HG03025 (cell line): ENCODE measurements around the gene RPP30.
"Not testable (repeated sequence)": the region's sequence is repeated elsewhere in the genome, so short reads cannot be mapped to it uniquely, and the experiment has no call there.

ENCODE experiments used
- ATAC-seq: cut with Tn5 transposase; IDR thresholded peaks from one replicate; pipeline ENCODE4 v1.9.1; 2021; ENCODE audit warnings: mild to moderate bottlenecking, moderate library complexity; ENCODE audit not compliant: unreplicated experiment, low FRiP score

The RPP30 gene

DNA sequence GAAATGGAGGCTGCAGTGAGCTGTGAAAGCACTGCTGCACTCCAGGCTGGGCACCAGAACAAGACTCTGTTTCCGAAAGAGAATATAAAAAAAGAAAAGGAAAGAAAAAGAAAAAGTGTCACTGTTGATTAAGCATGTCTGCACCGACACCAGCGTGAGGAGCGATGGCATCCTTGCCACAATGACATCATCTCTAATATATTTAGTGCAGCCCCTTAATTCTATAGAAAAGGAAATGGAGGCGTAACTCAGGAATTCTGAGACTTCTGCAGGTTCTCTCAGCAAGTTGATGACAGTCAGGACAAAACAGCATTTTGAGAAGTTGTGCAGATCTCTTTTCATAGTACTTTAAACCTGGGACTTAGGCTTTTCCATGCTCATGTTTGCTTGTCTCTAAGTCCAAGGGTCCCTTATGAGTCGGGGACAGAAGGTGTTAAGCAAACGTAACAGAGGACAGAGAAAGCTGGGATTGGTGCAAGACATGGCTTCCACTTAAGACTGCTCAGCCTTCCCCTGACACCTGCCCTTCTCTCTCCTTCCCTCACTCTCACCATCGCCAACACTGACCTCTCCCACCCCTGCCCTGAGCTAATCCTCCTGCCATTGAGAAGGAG is 66.0 kb downstream of the RPP30 start:
- ATAC-seq: no peak

DNA sequence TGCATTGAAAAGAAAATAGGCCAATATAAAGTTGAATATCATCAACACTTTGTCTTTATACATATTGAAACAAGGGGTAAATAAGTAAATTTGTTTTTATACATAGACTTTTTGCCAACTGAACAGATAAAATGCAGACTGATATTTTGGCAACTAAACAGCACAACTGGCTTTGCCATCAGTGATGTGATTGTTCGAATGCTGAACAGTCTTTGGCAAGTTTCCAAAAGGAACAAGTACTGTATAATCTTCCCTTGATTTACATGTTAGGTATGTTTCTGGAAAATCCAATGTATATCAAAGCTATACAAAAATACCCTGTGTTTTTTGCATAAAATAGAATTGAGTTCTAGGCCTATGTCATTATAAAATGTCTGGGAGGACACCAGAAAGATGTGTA is 67.3 kb downstream of the RPP30 start:
- ATAC-seq: no peak

DNA sequence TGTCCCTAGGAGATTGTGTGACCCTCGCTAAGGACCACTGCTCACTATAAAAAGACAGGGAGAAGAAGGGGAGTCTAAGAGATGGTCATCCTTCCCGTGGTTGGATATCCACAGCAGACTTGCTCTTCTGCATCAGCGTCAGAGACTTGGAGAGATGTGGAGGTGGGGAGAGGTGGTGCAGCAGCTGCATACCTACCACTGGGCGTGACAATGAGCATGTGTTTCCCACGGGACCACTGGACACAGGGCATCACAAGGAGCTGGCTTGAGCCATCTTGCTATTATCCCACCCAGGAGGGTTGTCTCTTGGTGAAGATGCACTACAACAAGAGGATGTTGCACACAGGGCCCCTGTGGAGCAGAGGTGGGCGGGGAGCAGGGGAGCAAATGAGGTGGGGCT is 67.9 kb downstream of the RPP30 start:
- no peak for ATAC-seq

DNA sequence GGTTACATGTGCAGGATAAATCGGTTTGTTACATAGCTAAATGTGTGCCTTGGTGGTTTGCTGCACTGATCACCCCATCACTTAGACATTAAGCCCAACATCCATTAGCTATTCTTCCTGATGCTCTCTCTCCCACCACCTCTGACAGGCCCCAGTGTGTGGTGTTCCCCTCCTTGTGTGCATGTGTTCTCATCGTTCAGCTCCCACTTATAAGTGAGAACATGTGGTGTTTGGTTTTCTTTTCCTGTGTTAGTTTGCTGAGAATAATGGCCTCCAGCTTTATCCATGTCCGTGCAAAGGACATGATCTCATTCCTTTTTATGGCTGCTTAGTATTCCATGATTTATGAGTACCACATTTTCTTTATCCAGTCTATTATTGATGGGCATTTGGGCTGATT is 71.2 kb downstream of the RPP30 start:
- ATAC-seq: not testable (repeated sequence)

DNA sequence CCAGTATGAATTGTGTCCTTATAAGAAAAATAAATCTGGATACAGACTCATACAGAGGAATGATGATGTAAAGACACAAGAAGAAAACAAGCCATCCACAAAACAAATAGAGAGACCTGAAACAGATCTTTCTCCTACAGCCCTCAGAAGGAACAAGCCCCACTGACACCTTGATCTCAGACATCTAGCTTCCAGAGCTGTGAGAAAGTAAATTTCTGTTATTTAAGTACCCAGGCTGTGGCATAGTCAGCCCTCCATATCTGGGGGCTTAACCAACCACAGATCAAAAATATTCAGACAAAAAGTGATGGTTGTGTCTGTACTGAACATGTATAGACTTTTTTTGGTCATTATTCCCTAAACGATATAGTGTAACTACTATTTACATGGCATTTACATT is 73.0 kb downstream of the RPP30 start:
- no peak for ATAC-seq

DNA sequence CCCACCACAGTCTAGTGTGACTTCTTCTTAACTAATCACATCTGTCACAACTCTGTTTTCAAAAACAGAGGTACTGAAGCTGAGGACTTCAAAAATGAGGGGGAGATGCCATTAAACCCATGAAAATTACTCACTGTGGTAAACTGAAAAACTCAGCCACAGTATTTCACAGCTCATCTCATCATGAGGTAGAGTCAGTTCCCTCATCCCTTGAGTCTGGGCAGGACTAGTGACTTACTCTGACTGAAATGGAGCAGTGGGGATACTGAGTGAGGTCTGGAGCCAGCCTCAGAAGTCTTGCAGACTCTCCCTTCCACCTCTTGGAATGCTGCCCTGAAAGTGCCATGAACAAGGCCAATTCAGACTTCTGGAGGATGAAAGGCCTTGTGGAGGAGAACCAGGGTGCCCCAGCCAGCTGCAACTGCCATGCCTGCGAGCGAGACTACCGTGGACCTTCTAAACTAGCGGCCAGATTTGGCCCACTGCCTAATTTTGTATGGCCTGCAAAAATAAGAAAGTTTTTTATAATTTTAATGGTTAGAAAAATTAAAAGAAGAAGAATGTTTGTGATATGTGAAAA is 73.8 kb downstream of the RPP30 start:
- ATAC-seq: no peak

DNA sequence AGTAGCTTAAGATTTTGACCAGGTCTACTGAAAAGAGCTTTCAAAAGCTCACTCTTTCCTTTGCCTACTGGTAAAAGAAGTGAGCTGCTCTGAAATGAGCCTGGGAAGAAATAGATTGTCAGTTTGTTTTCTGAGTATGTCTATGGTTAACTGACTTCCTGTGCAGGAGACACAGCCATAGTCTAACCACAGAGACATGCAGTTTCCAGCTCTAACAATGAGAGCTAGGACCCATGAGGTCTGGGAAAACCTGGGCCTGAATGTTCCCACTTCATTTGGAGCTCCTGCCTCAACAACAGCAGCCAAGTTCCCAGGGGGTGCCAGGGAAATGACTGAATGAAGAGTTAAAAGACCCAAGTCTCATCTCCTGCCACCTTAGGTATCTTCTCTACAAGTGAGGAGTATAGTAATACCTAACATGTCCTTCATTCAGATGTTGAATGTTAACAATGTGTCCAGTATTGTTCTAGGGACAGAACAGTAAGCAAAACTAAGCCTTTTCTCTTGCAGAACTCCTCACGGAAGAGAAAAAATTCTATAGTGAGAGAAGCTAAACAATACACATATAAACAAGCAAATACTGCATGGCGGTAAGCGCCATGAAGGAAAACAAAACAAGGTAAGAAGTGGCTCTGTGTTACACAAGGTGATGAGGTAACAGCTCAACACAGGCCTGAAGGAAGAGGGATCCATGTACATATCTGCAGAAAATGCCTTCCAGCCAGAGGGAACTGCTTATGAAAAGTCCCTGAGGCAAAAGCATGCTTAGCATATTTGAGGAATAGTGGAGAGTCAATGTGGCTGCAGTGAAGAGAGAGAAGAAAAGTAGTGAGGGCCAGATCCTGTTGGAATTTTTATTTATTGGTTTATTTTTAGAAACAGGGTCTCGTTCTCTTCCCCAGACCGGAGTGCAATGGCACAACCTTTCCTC is 75.5 kb downstream of the RPP30 start:
- no peak for ATAC-seq
